ENCODE results near the gene MYH11.

DNA sequence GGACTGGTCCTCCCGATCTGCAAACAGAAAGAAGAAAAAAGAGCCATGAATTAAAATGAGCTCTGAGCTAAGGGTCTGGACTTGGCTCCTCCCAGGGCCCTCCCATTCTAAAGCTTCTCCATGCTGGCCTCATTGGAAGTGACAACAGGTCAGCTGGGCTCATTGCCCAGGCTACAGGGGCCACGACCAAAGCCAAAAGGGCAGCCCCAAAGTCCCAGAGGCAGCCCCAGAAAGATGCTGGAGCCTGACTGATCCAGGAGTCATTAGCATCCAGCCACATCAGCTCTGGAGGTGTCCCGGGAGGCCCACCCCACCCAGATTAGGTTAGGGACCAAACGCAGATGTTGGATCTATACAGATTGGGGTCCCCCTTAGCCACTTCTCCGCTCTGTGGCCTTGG lies 58.2 kb downstream of the MYH11 start:
- no peak for TF ChIP-seq HDGF (IDR thresholded peaks at IDR 0.05; ENCODE audit: borderline replicate concordance)
- TF ChIP-seq BHLHE40 (IDR thresholded peaks at IDR 0.05; ENCODE audit: borderline replicate concordance) = no peak

Measured in HEK293T (cell line).